ENCODE measurements around the gene SLC41A1. TPM values are rescaled to one million over a fixed set of nuclear protein-coding genes. Genes with fewer than 3 reads are reported as not detected.
"Not testable (repeated sequence)": the region's sequence is repeated elsewhere in the genome, so short reads cannot be mapped to it uniquely, and the experiment has no call there.

Gene SLC41A1
- total RNA-seq, 1 experiment from 2014 or later, result 26.4 TPM

DNA sequence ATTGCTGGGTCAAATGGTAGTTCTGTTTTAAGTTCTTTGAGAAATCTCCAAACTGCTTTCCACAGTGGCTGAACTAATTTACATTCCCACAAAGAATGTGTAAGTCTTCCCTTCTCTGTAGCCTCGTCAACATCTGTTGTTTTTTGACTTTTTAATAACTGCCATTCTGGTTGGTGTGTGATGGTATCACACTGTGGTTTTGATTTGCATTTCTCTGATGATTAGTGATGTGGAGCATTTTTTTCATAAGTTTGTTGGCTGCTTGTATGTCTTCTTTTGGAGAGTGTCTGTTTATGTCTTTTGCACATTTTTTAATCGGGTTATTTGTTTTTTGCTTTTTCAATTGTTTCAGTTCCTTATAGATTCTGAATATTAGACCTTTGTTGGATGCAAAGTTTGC lies 10.3 kb upstream of the SLC41A1 start:
- not testable (repeated sequence) for DNase-seq (ENCODE audit: extremely low read depth, low read depth)

DNA sequence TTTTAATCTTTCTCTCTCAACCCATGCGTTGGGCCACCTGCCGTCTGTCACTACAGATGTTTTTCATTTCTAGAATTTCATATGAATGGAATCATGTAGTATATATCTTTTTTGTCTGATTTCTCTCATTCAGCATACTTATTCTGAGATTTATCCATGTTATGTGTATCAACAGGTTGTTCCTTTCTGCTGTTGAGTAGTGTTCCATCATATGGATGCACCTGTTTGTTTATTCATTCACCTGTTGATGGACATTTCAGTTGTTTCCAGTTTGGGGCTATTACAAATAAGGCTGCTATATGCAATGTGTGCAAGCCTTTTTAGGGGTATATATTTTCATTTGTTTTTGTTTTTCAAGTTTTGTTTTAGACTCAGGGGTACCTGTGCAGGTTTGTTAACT lies 9.4 kb upstream of the SLC41A1 start:
- DNase-seq (ENCODE audit: extremely low read depth, low read depth), result no peak

DNA sequence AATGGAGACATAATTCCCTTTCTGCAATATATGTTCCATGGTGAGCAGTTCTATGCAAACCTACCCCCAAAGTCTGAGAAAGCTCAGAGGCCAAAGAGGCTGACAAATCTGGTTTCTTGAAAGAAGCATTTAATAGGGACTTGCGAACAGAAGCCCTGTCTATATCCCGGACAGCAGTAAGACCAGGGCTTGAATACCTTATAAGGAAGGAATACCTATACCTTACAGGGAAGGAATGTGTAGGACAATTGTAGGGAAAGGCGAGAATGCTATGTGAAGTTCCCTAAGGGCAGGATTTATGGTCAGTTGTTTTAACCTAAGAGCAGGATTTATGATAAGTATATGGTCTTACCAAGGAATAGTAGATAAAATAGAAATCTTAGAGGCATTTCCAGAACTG lies 5.0 kb upstream of the SLC41A1 start:
- DNase-seq (ENCODE audit: extremely low read depth, low read depth), result no peak

DNA sequence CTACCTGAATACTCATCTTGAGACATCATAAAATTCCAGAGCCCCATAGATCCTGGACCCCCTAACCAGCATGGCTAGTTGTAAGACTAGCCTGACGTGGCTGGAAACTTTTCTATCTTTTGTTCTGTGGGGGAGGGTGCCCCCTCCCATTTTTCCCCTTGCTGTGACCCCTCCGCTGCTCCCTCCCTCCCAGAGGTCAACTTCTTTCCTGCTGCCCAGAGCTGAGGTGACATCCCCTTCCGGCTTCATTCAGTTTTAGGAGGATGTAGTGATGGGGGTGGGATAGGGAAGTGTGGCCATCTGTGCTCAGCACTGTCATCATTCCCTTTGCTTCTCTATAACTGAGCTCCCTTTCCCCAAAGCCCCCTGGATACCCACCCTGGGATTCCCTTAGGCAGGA lies 4.4 kb upstream of the SLC41A1 start:
- no peak for DNase-seq (ENCODE audit: extremely low read depth, low read depth)

DNA sequence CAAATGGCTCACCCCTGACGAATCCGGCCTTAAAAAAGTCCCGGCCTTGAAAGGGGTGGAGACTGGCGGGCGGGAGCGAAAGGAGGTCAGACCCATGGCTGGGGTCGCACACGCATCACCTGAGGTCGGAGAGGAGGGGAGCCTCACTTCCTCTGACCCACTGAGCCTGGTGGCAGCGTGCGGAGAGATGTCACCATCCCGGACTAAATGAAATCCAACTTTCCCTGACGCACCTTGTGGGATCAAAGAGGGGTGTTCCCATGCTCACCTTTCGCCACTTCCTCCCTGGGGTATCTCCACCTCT lies 709 bp upstream of the SLC41A1 start:
- no peak for DNase-seq (ENCODE audit: extremely low read depth, low read depth)

DNA sequence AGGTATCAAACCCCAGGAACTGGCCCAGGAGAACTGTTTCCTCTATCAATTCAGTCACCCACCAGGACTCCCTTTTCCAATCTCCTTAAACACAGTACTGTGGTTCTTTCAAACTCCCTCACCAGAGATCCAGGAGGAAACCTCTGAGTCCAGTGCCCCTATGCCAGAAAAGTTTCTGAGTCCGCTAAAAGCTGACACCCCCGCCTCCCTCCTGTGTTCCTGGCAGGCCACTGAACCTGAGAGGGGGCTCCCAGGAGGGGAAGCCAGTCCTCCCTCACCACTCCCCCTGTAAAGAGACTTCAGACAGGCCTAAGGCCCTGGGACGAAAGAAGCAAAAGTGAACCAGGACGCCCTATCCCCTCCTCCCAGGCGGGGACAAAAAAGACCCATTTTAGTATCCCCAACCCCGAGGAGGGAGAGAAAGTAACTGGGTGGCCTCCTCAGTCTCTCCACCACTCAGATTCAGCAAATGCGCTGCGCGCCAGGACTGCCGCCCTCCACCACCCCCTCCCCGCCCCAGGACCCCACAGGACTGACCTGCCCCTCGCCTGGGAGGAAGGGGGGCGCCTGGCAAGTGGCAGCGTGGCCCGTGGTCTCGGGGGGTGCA lies 624 bp downstream of the SLC41A1 start:
- DNase-seq (ENCODE audit: extremely low read depth, low read depth), result no peak

DNA sequence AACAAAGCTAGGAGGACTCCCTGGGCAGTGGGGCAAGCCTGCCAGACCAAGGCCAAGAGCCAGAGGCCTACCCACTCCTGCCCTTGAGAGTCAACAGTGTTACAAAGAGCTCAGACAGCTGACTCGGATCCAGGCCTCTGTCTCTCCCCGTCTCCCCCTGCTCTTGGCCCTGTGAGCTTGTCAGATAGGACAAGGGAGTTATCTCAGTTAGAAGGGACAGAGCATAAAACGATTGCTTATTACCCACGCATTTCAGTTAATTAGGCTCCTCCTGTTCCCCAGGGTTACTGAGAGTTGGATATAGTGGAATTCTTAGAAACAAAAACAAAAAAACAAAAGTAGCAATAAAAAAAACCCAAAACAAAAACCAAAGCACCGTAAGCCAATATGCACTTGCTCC lies 1.3 kb downstream of the SLC41A1 start:
- DNase-seq (ENCODE audit: extremely low read depth, low read depth), result no peak

DNA sequence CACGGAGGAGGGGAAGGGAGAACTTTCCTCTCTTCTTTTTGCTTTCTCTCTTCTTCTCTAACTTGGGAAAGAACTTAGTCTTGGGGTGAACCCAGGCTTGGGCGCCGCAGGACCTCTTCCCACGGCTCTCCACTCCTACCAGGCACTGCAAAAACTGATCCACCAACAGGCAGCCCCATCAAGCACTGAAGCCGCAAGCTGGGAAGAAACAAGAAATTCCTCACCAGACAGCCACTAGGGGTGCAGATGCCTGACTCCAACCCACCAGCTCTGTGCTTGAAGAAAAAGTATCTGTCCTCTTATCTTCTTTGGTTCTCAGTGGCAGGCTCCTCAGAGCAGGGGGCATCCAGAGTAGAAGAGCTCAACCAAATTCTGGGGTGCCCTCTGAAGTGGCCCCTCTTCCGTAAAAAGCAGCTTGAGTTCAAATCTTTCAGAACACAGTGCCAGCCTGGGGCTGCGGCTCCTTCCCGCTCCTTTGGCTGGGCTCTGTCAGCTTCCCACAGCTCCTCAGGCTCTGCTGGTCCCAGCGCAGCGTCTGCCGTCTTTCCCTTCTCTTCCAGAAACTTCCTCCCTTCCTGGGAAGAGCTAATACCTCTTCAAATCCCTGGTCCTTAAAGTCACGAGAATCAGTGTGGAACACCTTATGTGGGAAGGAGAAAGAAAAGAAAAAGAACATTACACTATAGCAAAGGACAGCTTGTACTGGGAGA lies 2.4 kb downstream of the SLC41A1 start:
- no peak for DNase-seq (ENCODE audit: extremely low read depth, low read depth)

DNA sequence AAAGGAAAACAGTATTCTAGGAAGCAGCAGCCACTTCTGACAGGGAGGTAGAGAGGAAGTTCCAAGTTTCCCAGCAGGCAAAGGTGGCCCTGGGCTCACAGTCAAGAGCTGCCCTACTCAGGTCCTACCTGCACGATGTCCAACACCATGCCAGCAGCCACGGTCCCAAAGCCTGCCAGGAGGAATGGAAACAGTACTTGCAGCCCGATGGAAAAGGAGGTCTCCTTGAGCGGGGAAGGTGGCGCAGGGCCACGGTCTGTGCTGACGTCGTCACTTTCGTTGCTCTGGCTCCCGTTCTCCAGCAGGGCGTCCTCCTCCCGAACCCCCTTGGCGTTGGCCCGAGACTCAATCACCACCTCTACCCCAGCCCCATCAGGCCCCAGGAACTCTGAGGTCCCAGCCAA lies 3.1 kb downstream of the SLC41A1 start:
- no peak for DNase-seq (ENCODE audit: extremely low read depth, low read depth)

DNA sequence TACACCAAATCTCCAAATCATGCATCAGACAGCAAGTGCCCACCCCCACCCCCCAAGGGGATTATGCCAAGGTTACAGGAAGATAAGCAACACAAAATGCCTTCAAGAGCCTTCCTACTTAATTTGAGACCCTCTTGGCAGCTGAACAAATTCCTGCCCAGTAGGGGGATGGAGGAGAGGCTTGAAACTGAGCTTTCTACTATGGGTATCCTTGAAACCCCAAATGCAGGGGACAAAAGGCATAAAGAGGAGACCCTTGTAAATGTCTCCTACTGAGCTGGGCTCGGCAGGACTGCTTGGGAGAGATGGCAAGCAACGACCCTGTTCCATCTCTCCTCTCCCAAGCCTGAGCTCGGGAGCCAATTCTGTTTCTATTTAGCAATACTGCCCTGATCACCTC lies 3.5 kb downstream of the SLC41A1 start:
- no peak for DNase-seq (ENCODE audit: extremely low read depth, low read depth)

DNA sequence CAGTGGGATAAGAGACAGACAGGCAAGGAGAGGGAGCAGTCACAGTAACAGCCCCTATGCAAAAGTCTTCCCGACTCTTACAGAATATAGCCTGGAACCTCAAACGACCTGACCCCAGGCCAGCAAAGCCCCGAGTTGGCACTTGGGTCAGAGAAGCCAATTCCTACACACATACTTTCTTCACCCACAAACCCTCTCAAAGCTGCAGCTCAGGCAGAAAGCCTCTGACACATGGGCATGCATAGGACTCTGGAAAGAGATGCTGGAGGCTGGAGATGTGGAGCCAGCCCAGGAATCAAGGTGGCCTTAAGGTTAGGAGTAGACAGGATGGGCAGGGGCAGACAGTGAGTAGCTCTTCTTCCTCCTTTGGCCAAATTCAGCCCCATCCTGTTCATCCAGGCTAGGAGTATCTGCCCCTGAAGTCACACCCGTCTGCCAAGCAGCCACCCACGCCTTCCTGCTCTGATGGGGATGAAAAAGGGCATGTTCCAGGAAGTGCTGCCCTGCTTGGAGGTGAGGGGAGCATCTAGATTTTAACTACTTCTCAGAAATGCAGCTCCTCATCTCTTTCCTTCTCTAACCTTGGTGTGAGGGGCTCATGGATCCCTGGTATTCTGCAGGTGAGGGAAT lies 7.8 kb downstream of the SLC41A1 start:
- DNase-seq (ENCODE audit: extremely low read depth, low read depth), result no peak

DNA sequence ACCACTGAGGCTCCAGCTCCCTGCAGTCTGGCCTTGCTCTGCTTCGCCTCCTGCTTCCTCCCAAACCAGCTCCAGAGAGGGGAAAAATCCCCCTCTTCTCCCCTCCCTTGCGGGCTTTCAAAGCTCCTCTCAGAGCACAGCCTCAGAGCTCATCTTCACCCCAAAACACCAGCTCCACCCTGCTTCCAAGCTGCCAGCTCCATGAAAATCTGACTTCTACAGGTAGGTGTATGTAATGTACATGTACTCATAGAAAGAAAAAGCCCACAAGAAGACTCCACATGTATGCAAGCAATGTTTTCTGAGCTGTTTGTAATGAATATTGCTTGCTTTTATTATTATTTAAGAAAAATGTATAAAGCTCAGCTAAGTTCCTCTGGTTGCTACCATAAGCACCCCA lies 8.4 kb downstream of the SLC41A1 start:
- DNase-seq (ENCODE audit: extremely low read depth, low read depth), result no peak

DNA sequence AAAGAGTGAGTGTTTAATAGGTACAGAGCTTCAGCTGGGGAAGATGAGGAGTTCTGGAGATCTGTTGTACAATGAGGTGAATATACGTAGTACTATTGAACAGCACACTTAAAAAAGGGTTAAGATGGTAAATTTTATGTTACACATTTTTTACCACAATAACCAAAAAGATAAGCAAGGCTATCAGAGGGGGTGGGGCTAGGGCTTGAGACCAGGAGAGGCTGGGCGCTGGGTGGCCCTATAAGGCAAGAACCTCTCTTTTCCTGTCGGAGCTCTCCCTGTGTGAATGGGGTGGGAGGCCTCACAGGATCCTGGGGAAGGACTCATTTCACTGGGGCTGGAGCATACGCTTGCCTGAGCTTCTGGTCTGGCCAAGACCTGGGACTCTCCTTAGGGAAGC lies 9.0 kb downstream of the SLC41A1 start:
- no peak for DNase-seq (ENCODE audit: extremely low read depth, low read depth)

DNA sequence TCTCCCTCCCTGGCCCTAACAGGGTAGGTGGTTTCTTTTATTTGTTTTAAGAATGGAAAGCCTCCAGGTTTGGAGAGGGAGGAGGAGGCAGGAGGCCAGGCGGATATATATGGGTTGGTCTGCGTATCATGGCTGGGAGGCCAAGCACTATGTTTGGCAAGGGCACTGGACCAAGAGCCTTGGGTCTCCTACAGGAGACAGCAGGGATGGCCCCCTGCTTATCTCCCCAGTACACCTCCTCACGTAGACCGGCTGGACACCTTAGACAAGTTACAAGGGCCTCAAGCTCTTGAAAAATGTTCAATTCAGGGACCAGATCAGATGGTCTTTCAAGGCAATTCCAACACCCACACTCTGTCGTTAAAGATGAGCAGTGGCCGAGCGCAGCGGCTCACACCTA lies 10.9 kb downstream of the SLC41A1 start:
- no peak for DNase-seq (ENCODE audit: extremely low read depth, low read depth)

DNA sequence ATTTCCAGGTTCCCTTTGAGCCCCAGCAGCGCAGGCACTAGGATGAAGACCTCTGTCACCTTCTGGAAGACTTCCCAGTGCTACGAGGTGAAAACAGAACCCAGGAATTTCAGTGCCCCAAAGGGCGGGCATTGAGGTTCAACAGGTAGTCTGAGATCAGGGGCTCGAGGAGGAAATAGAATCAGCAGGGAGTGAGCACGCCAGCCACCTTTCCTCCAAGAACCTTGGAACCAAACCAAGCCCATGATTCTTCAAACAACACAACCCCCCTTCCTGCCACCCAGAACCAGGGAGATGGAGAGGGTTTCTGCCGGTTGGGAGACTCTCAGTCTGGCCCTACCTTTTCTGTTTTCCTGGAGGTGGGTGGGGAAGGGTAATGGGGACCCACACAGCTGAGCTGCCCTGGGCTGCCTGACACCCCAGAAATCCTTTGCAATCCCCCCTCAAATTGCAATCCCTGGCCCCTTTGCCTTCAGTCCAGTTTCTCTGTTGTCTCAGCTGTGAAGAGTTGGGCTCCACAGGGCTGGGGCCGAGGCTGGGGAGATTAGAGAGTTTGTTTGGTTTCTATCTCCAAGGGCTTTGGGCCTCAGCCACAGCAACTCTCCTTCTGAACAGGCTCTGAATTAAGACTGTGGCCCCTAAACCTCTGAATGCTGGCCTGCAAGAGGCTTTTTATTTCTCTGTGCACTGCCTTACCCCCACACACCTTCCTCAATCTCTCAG lies 11.9 kb downstream of the SLC41A1 start:
- DNase-seq (ENCODE audit: extremely low read depth, low read depth), result no peak

DNA sequence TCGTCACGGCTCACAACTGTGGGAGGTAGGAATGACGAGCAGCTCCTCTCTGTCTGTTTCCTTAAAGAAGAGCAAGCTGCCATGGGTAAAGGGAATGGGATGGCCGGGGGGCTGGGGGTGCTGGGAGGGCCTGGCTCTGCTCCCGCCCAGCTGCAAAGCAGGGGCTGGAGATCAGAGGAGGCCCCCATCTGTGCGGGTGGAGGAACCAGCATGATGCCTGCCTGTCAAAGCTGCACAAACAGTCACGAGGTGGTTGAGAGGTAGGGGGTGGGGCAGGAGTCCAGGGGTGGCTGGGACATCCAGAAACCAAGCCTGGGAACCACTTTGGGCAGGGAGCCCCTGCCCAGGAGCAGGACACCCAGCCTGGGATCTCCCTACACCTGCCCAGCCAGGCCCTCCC lies 12.6 kb downstream of the SLC41A1 start:
- no peak for DNase-seq (ENCODE audit: extremely low read depth, low read depth)

DNA sequence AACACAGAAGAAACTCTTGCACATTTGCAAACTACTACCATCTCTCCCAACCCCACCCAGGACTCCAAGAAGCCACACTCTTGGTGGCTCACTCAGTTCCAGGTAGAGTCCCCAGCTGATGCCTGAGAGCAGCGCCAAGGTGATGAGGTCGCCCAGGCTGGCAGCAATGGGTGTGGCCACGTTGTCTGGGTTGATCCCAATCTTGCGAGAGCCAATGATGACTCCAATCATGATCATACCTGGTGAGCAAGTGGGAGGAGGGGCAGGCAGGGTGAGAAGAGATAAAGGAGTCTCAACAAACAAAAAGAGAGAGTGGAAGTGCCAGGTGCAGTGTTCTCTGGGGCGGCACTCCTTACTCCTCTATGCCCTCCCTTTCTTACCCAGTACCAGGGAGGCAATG lies 14.4 kb downstream of the SLC41A1 start:
- DNase-seq (ENCODE audit: extremely low read depth, low read depth), result no peak

DNA sequence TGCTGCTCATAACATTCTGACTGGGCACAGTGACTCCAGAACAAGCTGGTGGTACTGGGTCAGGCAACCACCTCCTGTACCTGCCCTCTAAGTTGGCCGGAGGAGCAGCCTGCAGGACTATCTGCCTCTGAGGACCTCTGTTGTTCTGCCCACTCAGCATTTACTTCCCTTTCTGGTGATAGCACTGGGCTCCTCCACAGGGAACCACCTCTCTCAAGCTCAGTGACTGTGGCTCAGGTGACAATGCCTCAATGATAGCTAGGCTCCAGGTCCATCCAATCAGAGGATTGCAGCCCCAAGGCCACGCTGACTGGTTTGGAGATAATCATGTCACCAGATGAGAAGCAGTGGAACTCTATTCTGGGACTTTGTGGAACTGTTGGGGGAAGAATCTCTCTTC lies 15.8 kb downstream of the SLC41A1 start:
- DNase-seq (ENCODE audit: extremely low read depth, low read depth), result no peak

DNA sequence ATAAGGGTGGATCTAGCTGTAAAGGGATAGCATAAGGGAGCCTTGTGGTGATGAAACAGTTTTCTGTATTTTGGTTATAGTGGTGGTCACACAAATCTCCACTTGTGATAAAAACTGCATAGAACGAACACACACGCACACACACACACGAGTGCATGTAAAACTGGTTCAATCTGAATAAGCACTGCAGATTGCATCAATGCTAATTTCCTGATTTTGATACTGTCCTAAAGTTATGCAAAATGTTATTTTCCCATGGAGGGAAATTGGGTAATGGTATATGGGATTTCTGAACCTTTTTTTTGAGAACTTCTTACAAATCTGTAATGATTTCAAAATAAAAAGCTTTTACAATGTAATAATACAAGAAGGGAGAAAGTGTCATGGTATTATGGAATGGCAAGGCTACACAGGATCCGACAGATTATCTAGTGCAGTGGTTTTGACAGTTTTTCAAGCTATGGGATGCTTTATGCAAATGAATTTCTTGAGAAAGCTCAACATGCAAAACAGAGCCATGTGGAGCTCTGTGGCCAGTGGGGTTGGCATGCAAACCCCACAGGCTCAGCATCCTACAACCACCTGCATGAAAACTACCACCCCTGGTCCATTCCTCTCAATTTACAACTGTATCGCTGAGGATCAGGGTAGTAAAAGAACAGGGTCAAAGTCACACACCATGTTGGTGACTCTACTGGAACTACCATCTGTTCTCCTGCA lies 18.8 kb downstream of the SLC41A1 start:
- no peak for DNase-seq (ENCODE audit: extremely low read depth, low read depth)

DNA sequence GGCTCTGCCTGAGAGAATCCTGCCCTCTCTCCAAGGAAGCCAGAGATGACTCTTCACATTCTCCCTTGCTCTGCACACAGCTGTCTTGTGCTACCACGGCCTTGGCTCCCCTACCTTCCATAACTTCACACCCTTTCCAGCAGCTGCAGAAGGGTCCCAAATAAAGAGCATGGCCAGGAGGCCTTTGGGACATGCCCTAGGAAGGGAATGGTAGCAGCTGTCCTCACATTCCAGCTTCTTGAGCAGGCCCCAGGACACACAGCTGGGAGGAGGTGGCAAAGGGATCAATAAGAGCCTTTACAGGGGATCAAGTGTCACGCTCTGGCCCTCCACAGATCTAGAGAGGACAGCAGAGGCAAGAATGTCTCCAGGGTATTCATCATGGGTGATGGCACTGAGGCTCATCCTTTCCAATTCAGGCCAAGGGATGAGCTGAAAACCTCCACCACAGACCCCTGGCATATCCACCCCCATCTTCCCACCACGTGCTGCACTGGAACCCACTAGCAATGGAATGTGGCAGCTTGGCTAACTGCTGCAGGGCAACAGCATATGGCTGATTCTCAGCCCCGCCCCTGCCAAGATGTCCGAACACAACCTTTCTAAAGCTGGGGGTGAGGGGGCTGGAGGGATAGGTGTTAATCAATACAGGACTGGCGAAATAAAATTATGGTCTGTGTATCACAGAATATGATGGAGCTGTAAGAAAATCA lies 19.9 kb downstream of the SLC41A1 start:
- DNase-seq (ENCODE audit: extremely low read depth, low read depth), result no peak

DNA sequence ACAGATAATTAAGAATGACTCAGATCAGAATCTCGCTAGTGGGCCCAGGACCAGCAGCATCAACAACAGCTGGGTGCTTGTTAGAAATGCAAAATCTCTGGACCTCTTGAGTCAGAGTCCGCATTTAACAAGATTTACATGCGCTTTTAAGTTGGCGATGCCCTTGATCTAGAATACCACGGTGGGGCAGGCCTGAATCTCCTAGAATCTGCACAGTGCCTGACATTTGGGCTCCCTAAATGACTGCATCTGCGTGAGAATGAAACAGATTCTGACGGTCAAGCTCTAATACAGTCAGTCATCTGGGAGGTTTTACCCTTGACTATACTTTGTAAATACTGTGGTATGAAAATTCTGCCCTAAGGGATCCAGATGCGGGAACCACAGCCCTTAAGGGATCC lies 20.5 kb downstream of the SLC41A1 start:
- DNase-seq (ENCODE audit: extremely low read depth, low read depth), result no peak
